Measurements from ENCODE around the gene ATP10B.

ATP10B gene

DNA sequence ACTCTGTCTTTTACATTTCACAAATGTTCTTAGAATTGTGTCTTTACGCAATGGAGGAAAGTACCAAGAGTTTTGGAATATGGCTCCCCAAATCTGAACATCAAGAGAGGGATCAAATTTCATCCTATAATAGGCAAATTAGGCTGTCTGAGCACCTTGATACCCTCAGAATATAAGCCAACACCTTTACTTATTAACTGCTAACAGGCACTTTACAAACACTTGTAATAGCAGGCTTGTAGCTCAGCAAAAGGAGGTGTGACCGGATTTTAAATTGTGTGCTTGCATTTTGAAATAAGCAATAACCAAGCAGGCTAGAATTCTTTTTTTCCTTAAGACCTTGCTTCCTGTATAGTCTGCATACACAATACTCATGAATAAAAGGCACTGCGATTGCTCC, 92.0 kb downstream of the ATP10B start:
- DNase-seq (ENCODE audit: low read depth): no peak
- TF ChIP-seq, protein P1, sequence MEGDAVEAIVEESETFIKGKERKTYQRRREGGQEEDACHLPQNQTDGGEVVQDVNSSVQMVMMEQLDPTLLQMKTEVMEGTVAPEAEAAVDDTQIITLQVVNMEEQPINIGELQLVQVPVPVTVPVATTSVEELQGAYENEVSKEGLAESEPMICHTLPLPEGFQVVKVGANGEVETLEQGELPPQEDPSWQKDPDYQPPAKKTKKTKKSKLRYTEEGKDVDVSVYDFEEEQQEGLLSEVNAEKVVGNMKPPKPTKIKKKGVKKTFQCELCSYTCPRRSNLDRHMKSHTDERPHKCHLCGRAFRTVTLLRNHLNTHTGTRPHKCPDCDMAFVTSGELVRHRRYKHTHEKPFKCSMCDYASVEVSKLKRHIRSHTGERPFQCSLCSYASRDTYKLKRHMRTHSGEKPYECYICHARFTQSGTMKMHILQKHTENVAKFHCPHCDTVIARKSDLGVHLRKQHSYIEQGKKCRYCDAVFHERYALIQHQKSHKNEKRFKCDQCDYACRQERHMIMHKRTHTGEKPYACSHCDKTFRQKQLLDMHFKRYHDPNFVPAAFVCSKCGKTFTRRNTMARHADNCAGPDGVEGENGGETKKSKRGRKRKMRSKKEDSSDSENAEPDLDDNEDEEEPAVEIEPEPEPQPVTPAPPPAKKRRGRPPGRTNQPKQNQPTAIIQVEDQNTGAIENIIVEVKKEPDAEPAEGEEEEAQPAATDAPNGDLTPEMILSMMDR (IDR thresholded peaks at IDR 0.05; ENCODE audit: insufficient read depth, low read depth, low read length, missing control alignments): no peak

DNA sequence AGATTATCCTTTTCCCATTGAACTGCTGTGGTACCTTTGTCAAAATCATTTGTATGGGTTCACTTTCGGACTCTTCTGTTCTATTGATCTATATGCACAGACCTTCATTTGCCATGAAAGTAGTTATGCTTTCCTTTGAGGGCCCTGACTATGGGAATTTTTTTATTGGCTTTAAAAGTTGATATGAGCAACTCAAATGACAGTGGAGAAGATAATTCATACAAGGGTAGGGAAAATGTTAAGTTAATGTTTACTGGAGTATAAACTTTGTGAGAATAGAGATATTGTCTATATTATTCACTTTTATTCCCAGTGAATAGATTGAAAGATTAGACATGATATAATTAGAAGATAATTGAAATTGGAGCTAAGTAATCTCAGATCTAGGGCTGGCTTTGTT, 94.8 kb downstream of the ATP10B start:
- no peak for DNase-seq (ENCODE audit: low read depth)
- no peak overlapping the region for H3K4me3 ChIP-seq (ENCODE audit: low read length)
- TF ChIP-seq, protein P1 (IDR thresholded peaks at IDR 0.05; ENCODE audit: insufficient read depth, low read depth, low read length, missing control alignments): no peak

More for the DNA sequence above, 92.0 kb downstream of the ATP10B start:
- H3K4me3 ChIP-seq (ENCODE audit: low read length): no peak overlapping the region

DNA sequence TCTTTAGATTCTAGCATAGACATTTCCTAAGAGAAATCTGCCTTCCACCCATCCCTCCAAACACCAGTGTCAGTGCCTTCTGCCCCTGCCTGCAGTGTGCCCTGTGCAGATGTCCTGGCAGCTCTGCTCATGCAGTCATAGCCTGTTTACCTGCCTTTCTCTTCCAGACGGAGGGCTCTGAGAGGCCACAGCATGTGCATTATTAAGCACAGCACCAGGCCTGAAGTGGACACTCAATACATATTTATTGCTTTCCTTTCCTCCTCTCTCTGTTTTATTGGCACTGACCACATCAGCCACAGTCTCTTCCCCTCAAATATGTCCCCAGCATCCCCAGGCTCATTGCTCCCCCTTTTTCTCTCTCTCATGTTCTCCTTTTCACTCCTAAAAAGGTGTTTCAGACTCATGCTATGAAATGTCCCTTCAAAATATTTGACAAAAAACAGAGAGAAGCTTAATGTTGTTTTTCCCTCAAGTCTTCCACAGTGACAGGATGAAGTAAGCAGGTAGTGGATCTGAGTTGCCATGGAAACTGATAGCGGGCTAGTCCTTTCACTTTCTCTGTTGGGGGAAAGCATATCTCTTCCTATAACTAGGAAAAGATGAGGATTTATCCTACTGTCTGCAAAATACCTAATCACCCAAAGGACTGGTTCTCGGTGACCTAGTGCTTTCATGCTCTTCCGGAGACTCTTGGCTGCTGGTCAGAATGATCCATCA, 100.9 kb downstream of the ATP10B start:
- H3K4me3 ChIP-seq (ENCODE audit: low read length): no peak overlapping the region
- no peak for DNase-seq (ENCODE audit: low read depth)
- TF ChIP-seq, protein P1 (IDR thresholded peaks at IDR 0.05; ENCODE audit: insufficient read depth, low read depth, low read length, missing control alignments): no peak

DNA sequence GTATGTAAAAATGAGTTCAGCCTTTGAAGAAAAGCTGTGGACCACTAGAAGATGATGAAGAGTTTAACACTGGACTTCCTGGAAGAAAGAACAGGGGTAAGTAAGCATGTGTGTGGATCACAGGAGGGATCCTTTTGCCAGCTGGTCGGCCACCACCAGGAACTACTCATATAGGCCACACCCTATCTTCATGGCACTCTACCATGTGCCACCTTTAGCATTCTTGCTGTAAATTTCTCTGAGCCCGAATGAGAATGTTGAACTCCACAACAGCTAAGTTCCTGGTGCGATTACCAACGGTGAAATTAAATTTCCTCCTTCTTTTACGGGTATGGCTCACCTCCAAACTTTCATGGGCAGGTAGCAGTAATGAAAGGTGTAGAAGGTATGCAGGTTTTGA, 102.3 kb downstream of the ATP10B start:
- no peak for DNase-seq (ENCODE audit: low read depth)
- TF ChIP-seq, protein P1 (IDR thresholded peaks at IDR 0.05; ENCODE audit: insufficient read depth, low read depth, low read length, missing control alignments): no peak
- no peak overlapping the region for H3K4me3 ChIP-seq (ENCODE audit: low read length)

DNA sequence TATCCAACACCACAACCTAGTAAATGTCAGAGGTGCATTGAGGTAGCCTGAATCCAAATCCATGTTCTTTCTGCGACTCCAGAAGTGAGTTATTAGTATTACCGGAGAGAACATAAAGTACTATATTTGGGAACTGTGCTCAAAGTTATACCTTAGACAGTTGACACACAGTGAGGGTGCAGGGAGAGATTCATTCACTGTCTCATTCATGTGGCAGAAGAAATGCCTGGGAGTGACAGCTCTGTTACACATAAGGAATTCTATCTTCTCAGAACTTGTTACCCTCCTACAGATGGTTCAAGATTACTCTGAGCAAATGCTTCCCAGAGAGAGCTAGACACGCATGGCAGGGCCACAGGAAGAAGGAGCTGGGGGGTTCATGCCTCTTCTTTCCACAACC, 103.0 kb downstream of the ATP10B start:
- no peak overlapping the region for H3K4me3 ChIP-seq (ENCODE audit: low read length)
- DNase-seq (ENCODE audit: low read depth): no peak
- TF ChIP-seq, protein P1 (IDR thresholded peaks at IDR 0.05; ENCODE audit: insufficient read depth, low read depth, low read length, missing control alignments): no peak

DNA sequence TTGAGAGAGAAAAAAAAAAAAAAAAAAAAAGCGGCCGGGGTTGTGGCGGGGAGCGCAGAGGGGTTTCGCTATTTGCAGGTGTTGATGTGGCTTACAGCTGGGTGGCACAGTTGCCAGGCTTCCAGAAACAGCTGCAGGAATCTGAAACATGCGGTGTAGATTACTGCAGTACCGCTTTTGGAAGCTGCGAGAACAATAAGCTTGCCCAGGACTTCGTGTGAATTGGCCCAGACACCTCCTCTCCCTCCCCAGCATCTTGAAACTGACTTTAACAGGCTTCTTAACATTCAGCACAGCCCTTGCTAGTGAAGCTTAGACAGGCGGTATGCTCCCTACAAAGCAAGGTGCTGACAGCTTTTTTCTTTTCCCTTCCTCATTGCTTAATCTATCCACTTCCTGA, 104.0 kb downstream of the ATP10B start:
- no peak for DNase-seq (ENCODE audit: low read depth)
- TF ChIP-seq, protein P1 (IDR thresholded peaks at IDR 0.05; ENCODE audit: insufficient read depth, low read depth, low read length, missing control alignments): no peak
- no peak overlapping the region for H3K4me3 ChIP-seq (ENCODE audit: low read length)

DNA sequence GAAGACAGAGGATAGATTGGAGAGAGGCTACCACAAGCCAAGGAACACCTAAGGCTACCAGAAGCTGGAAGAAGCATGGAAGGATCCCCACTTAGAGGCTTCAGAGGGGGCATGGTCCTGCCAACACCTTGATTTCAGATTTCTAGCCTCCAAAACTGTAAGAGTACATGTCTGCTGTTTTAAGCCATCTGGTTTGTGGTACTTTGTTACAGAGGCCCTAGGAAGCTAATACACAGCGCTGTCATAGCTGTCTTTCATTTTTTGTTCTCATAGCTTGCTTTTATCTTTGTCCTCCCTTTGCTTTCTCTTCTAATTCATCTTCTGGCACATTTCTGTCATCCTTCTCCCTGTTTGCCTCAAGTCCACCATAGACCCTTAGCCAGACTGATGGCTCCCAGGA, 104.5 kb downstream of the ATP10B start:
- no peak for DNase-seq (ENCODE audit: low read depth)
- TF ChIP-seq, protein P1 (IDR thresholded peaks at IDR 0.05; ENCODE audit: insufficient read depth, low read depth, low read length, missing control alignments): no peak
- H3K4me3 ChIP-seq (ENCODE audit: low read length): no peak overlapping the region

Data from epithelial cell of esophagus (primary cell).